NCI-H1930 (cell line): Measurements from ENCODE around the gene ABCA3.
A peak's percentile ranks its signal among the peaks of the same experiment; 100 is the strongest.

Source experiments
- DNase-seq, 2 experiments: peaks; one replicate each; lab custom pipeline; 2025; lab: John Stamatoyannopoulos, UW

The ABCA3 gene

DNA sequence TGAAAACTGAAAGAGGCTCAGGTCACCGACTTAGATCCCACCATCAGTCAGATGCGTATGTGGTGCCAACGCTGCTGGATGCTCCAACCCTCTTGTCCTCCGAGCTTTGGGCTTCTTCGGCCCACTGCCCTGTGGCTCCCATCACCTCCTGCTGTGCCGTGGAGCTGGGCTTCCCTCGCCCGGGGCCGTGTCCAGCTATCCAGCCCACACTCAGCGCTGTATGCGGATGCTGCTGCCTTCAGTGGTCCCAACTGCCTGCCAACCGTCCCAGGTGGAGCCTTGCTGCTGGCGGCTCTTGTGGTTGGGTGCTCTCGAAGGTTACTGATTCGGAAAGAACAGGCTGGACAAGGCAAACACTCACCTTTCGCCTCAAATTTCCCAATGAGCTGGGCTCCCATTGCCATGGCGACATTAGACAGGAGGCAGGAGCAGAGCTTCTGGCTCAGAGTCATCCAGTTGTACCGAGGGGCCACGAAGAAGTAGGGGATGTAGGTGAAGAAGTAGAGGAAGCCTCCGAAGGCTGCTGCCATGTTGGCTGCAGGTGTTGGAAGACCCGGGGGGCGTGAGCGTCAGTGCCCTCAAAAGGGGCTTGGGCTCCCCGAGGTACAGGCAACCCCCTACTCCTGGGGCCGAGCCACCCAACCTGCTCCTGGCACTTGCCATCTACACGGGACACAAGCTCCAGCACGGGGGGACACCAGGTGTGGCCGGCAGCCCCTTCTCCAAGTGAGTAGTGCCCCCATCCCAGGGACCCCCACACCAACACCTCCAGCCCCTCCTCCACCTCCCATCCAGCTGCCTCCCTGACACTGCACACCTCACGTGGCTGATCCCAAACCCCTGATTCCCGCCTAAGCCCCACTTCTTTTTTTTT is 32.2 kb downstream of the ABCA3 start:
- DNase-seq: no peak

- DNase-seq: no peak
Measured at GRCh38 chr16:2299915-2300192, 40.7 kb downstream of the ABCA3 start.

- no peak for DNase-seq
Measured at GRCh38 chr16:2299121-2299914, 41.2 kb downstream of the ABCA3 start.

DNA sequence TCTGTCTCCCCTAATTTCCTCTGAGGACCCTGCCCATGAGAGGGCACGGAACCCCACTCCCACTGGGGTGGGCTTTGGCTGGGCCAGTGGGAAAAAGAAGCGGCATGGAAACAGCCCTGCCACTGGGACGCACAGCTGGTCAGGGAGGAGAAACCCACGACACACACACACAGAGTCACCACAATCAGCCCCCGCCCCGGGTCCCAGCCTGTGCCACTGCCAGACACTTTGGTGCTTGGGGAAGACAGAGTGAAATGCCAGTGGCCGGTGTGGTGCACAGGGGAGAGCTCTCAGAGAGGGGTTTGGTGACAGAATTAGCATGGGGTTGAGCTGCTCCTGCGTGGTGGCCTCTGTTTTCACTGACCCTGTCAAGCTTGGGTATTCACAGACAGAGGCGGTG is 41.9 kb downstream of the ABCA3 start:
- DNase-seq: no peak

- DNase-seq: no peak
Measured at GRCh38 chr16:2297506-2297860, 43.0 kb downstream of the ABCA3 start.

DNA sequence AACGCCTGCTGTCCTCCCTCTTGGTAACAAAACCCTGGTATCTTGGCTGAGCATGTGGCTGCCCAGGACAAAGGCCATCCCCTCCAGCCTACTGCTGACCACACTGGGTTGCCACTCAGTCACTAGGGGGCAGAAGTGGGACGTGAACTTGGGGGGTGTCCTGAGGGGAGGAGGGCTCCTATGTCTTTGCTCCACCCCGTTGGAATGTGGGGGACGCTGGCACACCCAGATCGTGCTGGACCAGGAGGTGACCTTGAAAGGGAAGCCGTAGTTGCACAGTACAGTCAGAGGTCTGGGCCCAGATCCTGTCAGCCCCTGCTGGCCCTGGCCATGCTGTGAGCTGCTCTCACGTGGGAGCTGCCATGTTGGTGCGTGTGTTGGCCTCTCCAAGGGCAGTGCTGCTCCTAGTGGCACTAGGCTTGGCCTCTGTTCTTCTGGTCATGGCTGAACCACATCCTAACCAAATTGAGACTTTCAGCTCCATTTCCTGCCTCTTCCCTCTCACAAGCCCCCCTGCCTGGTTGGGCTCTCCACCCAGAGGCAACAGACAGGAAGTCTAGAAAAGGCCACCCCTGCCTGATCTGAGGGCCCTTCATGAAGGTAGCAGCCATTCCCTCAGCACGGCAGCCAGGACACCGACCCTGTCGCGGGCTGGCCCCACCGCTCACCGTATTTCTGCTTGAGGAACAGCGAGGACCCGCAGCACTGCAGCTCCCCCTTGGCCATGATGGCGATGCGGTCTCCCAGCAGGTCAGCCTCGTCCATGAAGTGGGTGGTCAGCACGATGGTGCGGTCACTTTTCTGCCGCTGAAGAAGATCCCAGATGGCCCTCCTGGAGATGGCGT is 43.6 kb downstream of the ABCA3 start:
- DNase-seq: peak; percentile 8 to 11

GRCh38 chr16:2295056-2295798 is 45.3 kb downstream of the ABCA3 start:
- DNase-seq: no peak

DNA sequence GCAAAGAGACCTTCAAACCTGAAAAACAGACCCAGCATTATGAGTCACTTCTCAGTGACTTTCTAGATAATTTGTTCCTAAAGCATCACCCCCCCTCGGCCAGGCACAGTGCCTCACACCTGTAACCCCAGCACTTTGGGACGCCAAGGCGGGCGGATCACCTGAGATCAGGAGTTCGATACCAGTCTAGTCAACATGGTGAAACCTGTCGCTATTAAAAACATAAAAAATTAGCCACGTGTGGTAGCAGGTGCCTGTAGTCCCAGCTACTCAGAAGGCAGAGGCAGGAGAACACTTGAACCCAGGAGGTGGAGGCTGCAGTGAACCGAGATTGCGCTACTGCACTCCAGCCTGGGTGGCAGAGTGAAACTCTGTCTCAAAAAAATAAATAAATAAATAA is 48.3 kb downstream of the ABCA3 start:
- DNase-seq: no peak

DNA sequence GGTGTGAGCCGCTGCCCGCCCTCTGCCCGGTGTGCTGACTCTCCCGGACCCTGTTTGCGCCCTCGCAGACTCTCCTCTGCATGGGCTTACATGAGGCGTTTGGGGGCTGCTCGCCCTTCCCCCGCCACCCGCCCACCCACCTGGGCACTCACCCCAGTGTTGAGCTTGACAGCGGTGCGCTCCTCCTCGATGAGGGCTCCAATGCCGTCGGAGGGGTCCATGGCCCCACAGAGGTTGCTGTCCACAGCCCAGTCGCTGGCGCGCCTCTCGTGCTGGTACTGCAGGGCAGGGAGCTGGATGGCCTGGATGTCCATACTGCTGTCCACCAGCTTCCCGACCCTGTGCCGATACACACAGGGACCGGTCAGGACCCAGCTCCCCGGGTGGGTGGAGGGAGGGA is 51.2 kb downstream of the ABCA3 start:
- DNase-seq: no peak

GRCh38 chr16:2288726-2289125 is 51.8 kb downstream of the ABCA3 start:
- no peak for DNase-seq

DNA sequence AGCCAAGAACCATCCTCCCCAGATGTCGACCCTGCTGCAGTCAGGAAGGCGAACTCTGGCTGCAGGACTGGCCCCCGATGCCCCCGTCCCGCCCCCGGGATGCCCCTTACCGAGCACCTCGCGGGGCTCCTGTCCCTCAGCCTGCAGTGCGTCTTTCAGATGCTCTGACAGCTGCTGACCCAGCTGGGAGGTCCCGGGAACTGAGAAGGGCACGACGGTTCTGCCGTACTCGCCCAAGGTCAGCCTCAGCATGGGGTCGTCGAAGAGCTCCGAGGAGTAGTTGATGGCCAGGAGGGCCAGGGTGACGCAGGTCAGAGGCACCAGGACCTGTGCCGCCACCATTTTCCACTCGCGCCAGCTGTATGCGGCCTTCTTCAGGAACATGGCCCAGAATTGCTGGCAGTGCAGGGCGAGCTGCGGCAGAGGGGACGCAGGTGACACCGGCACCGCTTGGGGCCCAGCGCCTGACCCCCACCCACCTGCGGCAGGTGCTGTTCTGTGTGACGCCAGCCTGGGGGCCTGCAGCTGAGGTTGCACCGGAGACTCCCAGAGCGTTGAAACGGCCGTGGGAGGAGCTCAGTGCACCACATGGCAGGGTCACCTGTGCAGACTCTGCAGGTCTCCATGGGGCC is 52.5 kb downstream of the ABCA3 start:
- DNase-seq: no peak

GRCh38 chr16:2286550-2286949 is 54.0 kb downstream of the ABCA3 start:
- no peak for DNase-seq

GRCh38 chr16:2285731-2286191 is 54.8 kb downstream of the ABCA3 start:
- DNase-seq: no peak

GRCh38 chr16:2284797-2285576 is 55.5 kb downstream of the ABCA3 start:
- no peak for DNase-seq

DNA sequence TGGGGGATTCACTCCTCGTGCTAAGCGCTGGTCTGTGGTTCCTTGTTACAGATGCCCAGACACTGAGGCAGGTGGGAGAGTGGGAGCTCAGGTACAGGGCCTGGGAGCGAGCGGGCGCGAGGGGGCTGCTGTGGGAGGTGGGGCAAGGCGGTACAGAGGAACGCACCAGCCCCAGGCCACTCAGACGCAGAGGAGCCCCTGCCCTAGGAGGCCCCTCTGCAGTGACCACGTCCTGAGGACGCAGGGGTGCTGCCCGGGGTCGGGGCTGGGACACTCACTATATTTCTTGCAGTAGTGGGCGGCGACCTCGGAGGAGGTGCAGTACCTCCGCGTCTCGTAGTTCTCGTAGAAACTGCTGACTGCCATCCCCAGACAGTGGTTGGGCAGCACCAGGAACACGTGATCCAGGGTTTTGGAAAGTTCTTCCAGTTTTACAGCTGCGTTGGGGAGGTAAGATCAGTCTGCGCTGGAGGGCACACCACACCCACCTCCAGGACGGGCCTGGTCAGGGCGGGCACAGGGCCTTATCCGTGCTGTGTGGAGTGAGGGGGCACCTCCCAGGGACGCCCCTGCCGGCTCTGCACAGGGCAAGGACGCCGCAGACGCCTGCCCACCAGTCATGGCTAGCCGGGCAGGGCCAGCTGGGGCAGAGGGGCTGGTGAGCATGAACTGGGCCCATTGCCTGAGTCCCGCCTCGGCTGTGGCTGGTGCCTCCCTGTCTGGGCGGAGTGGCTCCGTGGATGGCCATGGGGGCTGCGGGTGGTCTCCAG is 56.3 kb downstream of the ABCA3 start:
- DNase-seq: no peak

GRCh38 chr16:2282866-2283555 is 57.5 kb downstream of the ABCA3 start:
- no peak for DNase-seq

- DNase-seq: no peak
Measured at GRCh38 chr16:2282262-2282661, 58.3 kb downstream of the ABCA3 start.

GRCh38 chr16:2280981-2281542 is 59.5 kb downstream of the ABCA3 start:
- DNase-seq: no peak

DNA sequence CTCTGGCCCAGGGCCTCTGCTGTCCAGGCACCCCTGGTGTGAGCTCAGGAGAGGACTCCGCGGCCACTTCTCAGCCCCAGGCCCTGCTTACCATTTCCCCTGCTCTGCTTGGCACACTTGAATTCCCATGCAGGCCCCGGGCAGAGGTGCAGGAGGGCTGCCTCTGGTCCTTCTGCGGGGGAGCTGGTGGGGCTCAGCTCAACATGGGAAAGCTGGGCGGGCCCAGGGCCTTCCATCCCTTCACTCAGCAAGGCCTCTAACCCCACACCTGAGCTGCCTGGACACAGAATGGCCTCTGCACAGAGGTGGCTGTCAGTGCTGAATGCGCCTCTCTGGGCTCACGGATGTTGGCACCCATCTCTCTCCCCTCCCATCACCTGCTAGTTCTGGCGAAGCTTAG is 60.1 kb downstream of the ABCA3 start:
- no peak for DNase-seq
